ENCODE measurements around the gene C9orf72.

The C9orf72 gene

DNA sequence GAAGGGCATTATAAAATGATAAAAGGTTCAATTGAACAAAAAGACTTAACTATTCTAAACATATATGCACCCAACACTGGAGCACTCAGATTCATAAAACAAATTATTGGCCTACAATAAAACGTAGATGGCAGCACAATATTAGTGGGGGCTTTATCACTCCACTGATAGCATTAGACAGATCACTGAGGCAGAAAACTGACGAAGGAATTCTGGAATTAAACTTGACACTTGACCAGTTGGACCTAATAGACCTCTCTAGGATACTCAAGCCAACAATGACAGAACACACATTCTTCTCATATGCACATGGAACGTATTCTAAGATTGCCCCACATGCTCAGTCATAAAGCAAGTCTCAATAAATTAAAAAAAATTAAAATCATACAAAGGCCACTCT lies 18.4 kb upstream of the C9orf72 start:
- H3K27me3 ChIP-seq (ENCODE audit: control insufficient read depth, insufficient read depth, low read length): no peaks in the 10 kb centered on the region
- H3K9me3 ChIP-seq (ENCODE audit: control insufficient read depth, low read length): no peaks in the 10 kb centered on the region
- no peaks in the 10 kb centered on the region for H3K79me2 ChIP-seq

DNA sequence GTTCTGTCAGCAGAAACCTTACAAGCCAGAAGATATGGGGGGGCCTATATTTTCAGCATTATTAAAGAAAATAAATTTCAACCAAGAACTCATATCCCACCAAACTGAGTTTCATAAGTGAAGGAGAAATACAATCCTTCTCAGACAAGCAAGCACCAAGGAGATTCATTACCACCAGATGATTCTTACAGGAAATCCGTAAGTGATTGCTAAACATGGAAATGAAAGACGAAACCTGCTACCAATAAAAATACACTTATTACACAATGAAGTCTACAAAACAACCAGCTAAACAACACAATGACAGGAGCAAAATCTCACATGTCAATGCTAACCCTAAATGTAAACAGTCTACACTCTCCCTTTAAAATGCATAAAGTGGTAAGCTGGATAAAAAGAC lies 17.8 kb upstream of the C9orf72 start:
- no peaks in the 10 kb centered on the region for H3K79me2 ChIP-seq
- no peaks in the 10 kb centered on the region for H3K4me1 ChIP-seq
- TF ChIP-seq, protein P1, sequence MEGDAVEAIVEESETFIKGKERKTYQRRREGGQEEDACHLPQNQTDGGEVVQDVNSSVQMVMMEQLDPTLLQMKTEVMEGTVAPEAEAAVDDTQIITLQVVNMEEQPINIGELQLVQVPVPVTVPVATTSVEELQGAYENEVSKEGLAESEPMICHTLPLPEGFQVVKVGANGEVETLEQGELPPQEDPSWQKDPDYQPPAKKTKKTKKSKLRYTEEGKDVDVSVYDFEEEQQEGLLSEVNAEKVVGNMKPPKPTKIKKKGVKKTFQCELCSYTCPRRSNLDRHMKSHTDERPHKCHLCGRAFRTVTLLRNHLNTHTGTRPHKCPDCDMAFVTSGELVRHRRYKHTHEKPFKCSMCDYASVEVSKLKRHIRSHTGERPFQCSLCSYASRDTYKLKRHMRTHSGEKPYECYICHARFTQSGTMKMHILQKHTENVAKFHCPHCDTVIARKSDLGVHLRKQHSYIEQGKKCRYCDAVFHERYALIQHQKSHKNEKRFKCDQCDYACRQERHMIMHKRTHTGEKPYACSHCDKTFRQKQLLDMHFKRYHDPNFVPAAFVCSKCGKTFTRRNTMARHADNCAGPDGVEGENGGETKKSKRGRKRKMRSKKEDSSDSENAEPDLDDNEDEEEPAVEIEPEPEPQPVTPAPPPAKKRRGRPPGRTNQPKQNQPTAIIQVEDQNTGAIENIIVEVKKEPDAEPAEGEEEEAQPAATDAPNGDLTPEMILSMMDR (IDR thresholded peaks at IDR 0.05): no peak
- no peaks in the 10 kb centered on the region for H3K27me3 ChIP-seq (ENCODE audit: control insufficient read depth, insufficient read depth, low read length)
- no peak overlapping the region for H3K4me3 ChIP-seq (ENCODE audit: low read depth, low read length)
- H3K9me3 ChIP-seq (ENCODE audit: control insufficient read depth, low read length): no peaks in the 10 kb centered on the region
- no peak overlapping the region for H2AFZ ChIP-seq
- H3K27ac ChIP-seq: no peak overlapping the region
- no peaks in the 10 kb centered on the region for H3K36me3 ChIP-seq (ENCODE audit: control insufficient read depth, insufficient read depth, low read length)
- H3K9ac ChIP-seq: no peak overlapping the region
- H3K4me2 ChIP-seq (ENCODE audit: low read length): no peak overlapping the region

More for the DNA sequence above, 18.4 kb upstream of the C9orf72 start:
- Histone ChIP-seq H3K36me3 (ENCODE audit: control insufficient read depth, insufficient read depth, low read length) (no peaks in the 10 kb centered on the region), H3K27ac (no peak overlapping the region), H3K4me2 (ENCODE audit: low read length) (no peak overlapping the region), H3K4me1 (no peaks in the 10 kb centered on the region), H2AFZ (no peak overlapping the region), H3K9ac (no peak overlapping the region), H3K4me3 (ENCODE audit: low read depth, low read length) (no peak overlapping the region)
- TF ChIP-seq, protein P1 (IDR thresholded peaks at IDR 0.05): no peak

DNA sequence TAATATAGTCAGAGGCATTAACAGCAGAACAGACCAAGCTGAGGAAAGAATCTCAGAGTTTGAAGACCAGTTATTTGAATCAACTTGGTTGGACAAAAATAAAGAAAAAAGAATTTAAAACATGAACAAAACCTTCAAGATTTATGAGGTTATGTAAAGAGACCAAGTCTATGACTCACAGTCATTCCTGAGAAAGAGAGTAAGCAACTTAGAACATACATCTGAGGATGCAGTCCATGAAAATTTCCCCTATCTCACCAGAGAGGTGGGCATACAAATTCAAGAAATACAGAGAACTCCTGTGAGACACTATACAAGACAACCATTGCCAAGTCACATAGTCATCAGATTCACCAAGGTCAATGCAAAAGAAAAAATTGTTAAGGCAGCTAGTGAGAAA lies 17.4 kb upstream of the C9orf72 start:
- no peak overlapping the region for H3K4me2 ChIP-seq (ENCODE audit: low read length)
- no peaks in the 10 kb centered on the region for H3K4me1 ChIP-seq
- H3K27me3 ChIP-seq (ENCODE audit: control insufficient read depth, insufficient read depth, low read length): no peaks in the 10 kb centered on the region
- no peaks in the 10 kb centered on the region for H3K36me3 ChIP-seq (ENCODE audit: control insufficient read depth, insufficient read depth, low read length)
- no peak overlapping the region for H3K9ac ChIP-seq
- H3K4me3 ChIP-seq (ENCODE audit: low read depth, low read length): no peak overlapping the region
- no peaks in the 10 kb centered on the region for H3K79me2 ChIP-seq
- H3K27ac ChIP-seq: no peak overlapping the region
- no peak overlapping the region for H2AFZ ChIP-seq
- no peaks in the 10 kb centered on the region for H3K9me3 ChIP-seq (ENCODE audit: control insufficient read depth, low read length)
- TF ChIP-seq, protein P1 (IDR thresholded peaks at IDR 0.05): no peak

DNA sequence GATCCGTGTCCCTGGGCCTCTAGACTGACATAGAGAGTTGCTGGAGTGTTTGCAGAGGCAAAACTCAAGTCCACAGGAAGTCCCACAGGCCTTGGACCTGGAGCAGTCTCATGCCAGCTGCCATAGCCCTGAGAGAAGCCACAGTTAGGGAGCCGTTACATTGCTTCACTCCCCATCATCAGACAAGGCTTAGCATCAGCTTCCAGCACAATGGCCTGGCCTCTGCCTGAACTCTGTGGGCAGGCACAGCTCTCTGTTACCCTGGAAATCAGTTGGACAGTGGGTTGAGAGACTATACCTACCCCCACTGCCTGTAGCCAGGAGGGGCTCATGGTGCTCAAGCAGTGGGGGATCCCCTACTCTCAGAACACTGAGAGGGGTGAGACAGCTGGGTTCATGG lies 16.2 kb upstream of the C9orf72 start:
- no peak overlapping the region for H3K4me3 ChIP-seq (ENCODE audit: low read depth, low read length)
- H3K4me2 ChIP-seq (ENCODE audit: low read length): no peak overlapping the region
- no peaks in the 10 kb centered on the region for H3K79me2 ChIP-seq
- no peaks in the 10 kb centered on the region for H3K9me3 ChIP-seq (ENCODE audit: control insufficient read depth, low read length)
- H3K9ac ChIP-seq: no peak overlapping the region
- H3K27ac ChIP-seq: no peak overlapping the region
- no peaks in the 10 kb centered on the region for H3K27me3 ChIP-seq (ENCODE audit: control insufficient read depth, insufficient read depth, low read length)
- TF ChIP-seq, protein P1 (IDR thresholded peaks at IDR 0.05): no peak
- no peaks in the 10 kb centered on the region for H3K4me1 ChIP-seq
- no peak overlapping the region for H2AFZ ChIP-seq
- no peaks in the 10 kb centered on the region for H3K36me3 ChIP-seq (ENCODE audit: control insufficient read depth, insufficient read depth, low read length)

DNA sequence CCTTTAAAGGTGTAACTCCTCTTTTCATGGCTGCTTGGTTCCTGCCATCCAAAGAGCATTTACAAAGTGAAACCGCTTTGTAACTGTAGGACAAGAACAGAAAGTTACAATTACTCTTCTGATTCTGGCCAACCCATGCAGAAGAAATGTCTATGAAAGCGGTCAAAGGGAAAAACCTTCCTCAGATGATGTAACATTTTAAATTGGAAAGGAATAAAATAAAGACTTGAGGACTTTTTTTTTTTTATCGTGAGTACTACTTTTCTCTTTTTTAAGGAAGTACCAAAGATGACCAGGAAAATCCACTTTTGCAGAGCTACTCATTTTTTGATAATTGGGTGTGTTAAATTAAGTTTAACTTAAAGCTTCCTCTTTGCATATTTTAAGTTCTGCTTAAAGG lies 13.0 kb upstream of the C9orf72 start:
- no peak overlapping the region for H3K27ac ChIP-seq
- H3K4me1 ChIP-seq: no peaks in the 10 kb centered on the region
- H3K79me2 ChIP-seq: no peaks in the 10 kb centered on the region
- no peak overlapping the region for H3K4me2 ChIP-seq (ENCODE audit: low read length)
- no peaks in the 10 kb centered on the region for H3K36me3 ChIP-seq (ENCODE audit: control insufficient read depth, insufficient read depth, low read length)
- H2AFZ ChIP-seq: no peak overlapping the region
- no peaks in the 10 kb centered on the region for H3K9me3 ChIP-seq (ENCODE audit: control insufficient read depth, low read length)
- H3K9ac ChIP-seq: no peak overlapping the region
- TF ChIP-seq, protein P1 (IDR thresholded peaks at IDR 0.05): no peak
- no peak overlapping the region for H3K4me3 ChIP-seq (ENCODE audit: low read depth, low read length)
- no peaks in the 10 kb centered on the region for H3K27me3 ChIP-seq (ENCODE audit: control insufficient read depth, insufficient read depth, low read length)
